Muscle layer of colon (tissue), 2 donors: ENCODE results near the gene ASB15.
"Not testable (repeated sequence)": the region's sequence is repeated elsewhere in the genome, so short reads cannot be mapped to it uniquely, and the experiment has no call there.

Source experiments
- H3K27ac ChIP-seq: one replicate; pipeline ENCODE4 v1.7.0; 2013; ENCODE audit warnings: low read depth, mild to moderate bottlenecking, low read length, moderate library complexity
- H3K27me3 ChIP-seq, 2 donors: one replicate each; pipeline ENCODE4 v1.7.0; 2013; ENCODE audit warnings: low read length in 2 of 2, mild to moderate bottlenecking in 2 of 2; ENCODE audit not compliant: insufficient read depth in 2 of 2, control insufficient read depth in 1 of 2
- H3K36me3 ChIP-seq: one replicate; pipeline ENCODE4 v1.7.0; 2013; ENCODE audit warnings: mild to moderate bottlenecking, low read length; ENCODE audit not compliant: insufficient read depth
- H3K4me1 ChIP-seq: one replicate; pipeline ENCODE4 v1.7.0; 2013; ENCODE audit warnings: mild to moderate bottlenecking, low read length; ENCODE audit not compliant: insufficient read depth
- H3K4me3 ChIP-seq, 2 donors: one replicate each; pipeline ENCODE4 v1.7.0; 2013; ENCODE audit warnings: low read length in 2 of 2, low read depth in 1 of 2, mild to moderate bottlenecking in 1 of 2, moderate library complexity in 1 of 2
- H3K9ac ChIP-seq: one replicate; pipeline ENCODE4 v1.7.0; 2013; ENCODE audit warnings: low read length
- H3K9me3 ChIP-seq: one replicate; pipeline ENCODE4 v1.7.0; 2013; ENCODE audit warnings: mild to moderate bottlenecking, low read length
- donor health status: abdominal sarcoma.
- donor health status: Adenocarcinoma of cecum.

ASB15 gene

DNA sequence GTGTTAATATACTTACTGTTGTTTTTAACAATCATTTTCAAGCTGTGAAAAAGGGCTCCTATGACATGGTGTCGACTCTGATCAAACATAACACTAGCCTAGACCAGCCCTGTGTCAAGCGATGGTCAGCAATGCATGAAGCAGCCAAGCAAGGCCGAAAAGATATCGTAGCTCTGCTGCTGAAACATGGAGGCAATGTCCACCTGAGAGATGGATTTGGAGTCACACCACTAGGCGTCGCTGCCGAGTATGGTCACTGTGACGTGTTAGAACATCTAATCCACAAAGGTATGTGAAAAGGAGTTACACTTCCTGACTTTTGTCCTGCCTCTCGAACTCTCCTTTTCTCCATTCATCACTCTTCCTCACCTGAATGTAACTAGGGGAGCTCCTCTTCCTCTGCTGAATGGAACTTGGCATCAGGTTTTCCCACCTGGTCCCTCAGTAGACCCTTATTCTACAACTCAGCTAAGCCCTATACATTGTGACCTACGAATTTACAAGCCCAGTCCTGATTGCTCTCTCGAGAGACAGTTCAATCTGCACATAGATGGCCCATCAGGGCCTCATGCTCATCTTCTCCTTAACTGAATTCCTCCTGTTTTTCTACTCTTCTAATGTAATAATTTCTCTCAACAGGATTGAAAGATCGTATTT, 23.0 kb downstream of the ASB15 start:
- Histone ChIP-seq H3K36me3 (no peaks in the 10 kb centered on the region), H3K9me3 (no peaks in the 10 kb centered on the region), H3K4me1 (no peaks in the 10 kb centered on the region), H3K9ac (no peak overlapping the region), H3K27ac (no peak overlapping the region), H3K4me3 (no peak overlapping the region), H3K27me3 (no peaks in the 10 kb centered on the region)

DNA sequence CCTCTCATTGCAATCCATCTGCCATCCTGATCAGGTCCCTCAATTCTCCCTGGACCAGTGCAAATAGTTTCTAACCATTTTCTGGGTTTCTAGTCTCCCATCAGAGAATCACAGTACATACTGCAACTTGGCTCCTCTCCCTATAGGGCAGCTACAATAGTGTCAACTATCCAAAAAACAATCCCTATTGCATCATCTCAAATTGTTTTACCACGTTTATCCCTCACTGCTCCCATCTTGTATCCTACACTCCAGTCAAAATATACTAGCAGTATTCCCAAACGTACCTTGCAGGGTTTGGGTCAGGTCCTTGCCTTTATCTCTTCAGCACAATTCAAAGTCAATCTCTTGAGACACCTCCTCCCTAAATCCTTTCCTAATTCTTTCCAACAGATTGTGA, 23.6 kb downstream of the ASB15 start:
- Histone ChIP-seq H3K27ac (no peak overlapping the region), H3K4me1 (no peaks in the 10 kb centered on the region), H3K9me3 (no peaks in the 10 kb centered on the region), H3K9ac (no peak overlapping the region), H3K36me3 (no peaks in the 10 kb centered on the region), H3K4me3 (no peak overlapping the region), H3K27me3 (no peaks in the 10 kb centered on the region)

DNA sequence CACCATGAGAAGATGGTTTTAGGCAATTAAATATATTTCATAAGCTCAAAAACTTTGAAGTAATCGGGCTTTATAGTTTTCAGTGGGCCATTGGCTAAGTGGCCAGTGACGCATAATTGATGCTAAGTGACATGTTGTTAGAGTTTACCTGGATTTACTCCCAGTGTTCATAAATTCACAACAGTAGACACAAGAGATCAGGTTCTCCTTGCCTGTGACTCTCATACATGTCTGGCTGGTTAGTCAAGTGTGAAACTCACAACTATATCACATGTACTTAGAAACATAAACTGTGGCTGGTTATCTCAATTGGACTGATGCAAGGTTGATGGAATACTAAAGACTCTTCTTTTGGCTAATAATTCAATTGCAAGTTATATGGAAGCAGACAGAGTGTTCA, 26.2 kb downstream of the ASB15 start:
- no peaks in the 10 kb centered on the region for H3K4me1 ChIP-seq
- no peaks in the 10 kb centered on the region for H3K36me3 ChIP-seq
- H3K9ac ChIP-seq = no peak overlapping the region
- no peaks in the 10 kb centered on the region for H3K27me3 ChIP-seq
- no peak overlapping the region for H3K4me3 ChIP-seq
- H3K27ac ChIP-seq = no peak overlapping the region
- H3K9me3 ChIP-seq = no peaks in the 10 kb centered on the region

DNA sequence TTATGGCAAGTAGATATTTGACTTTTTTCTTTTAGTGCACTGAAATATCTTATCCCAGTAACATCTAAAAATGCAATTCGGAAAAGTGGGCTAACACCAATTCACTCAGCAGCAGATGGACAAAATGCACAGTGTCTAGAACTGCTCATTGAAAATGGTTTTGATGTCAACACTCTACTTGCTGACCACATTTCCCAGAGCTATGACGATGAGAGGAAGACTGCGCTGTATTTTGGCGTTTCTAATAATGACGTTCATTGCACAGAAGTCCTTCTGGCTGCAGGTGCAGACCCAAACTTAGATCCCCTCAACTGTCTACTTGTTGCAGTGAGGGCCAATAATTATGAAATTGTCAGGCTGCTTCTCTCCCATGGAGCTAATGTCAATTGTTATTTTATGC, 27.2 kb downstream of the ASB15 start:
- no peak overlapping the region for H3K4me3 ChIP-seq
- H3K9ac ChIP-seq = no peak overlapping the region
- H3K27me3 ChIP-seq = no peaks in the 10 kb centered on the region
- no peaks in the 10 kb centered on the region for H3K36me3 ChIP-seq
- H3K9me3 ChIP-seq = no peaks in the 10 kb centered on the region
- no peak overlapping the region for H3K27ac ChIP-seq
- no peaks in the 10 kb centered on the region for H3K4me1 ChIP-seq

- Histone ChIP-seq H3K4me3 (no peak overlapping the region), H3K27ac (no peak overlapping the region), H3K9ac (no peak overlapping the region), H3K36me3 (no peaks in the 10 kb centered on the region), H3K9me3 (no peaks in the 10 kb centered on the region), H3K27me3 (no peaks in the 10 kb centered on the region), H3K4me1 (no peaks in the 10 kb centered on the region)
Observed at GRCh38 chr7:123629281-123629680, 27.7 kb downstream of the ASB15 start.

DNA sequence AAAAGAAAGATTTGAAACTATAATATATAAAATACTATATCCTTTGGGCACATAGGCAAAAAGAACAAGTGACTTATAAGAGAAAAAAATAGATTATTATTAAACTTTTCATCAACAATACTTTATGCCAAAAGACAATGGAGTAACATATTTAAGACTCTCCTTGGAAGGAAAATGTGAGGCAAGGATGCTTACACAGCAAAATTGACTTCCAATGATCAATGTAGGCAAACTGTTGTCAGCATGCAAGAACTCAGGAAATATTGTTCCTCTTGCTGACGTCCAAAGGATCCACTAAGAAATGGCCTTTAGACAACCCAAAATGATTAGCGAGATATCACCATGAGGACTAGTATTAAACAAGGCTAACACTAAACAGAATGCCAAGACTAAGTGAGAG, 31.2 kb downstream of the ASB15 start:
- Histone ChIP-seq H3K9ac (no peak overlapping the region), H3K27ac (no peak overlapping the region), H3K9me3 (no peaks in the 10 kb centered on the region), H3K4me3 (no peak overlapping the region), H3K27me3 (no peaks in the 10 kb centered on the region), H3K36me3 (no peaks in the 10 kb centered on the region), H3K4me1 (no peaks in the 10 kb centered on the region)

DNA sequence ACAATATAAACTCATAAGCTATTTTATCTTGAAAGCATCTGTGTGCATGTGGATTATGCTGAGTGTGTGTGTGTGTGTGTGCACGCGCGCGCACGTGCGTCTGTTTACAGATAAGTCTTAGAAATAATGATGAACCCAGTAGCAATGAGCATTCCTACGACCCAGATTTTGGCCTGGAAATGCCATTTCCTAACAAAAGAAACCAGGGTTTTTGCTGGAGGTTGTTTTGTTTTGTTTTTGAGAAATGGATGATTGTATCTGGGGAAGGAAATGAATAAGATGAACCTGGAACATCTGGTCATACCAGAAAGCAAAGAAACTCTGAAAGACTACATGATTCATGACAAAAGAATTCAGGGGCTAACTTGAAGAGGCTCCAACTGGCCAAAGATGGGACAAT, 31.9 kb downstream of the ASB15 start:
- no peaks in the 10 kb centered on the region for H3K9me3 ChIP-seq
- H3K36me3 ChIP-seq = no peaks in the 10 kb centered on the region
- H3K9ac ChIP-seq = no peak overlapping the region
- H3K4me1 ChIP-seq = no peaks in the 10 kb centered on the region
- no peaks in the 10 kb centered on the region for H3K27me3 ChIP-seq
- H3K4me3 ChIP-seq = no peak overlapping the region
- no peak overlapping the region for H3K27ac ChIP-seq

DNA sequence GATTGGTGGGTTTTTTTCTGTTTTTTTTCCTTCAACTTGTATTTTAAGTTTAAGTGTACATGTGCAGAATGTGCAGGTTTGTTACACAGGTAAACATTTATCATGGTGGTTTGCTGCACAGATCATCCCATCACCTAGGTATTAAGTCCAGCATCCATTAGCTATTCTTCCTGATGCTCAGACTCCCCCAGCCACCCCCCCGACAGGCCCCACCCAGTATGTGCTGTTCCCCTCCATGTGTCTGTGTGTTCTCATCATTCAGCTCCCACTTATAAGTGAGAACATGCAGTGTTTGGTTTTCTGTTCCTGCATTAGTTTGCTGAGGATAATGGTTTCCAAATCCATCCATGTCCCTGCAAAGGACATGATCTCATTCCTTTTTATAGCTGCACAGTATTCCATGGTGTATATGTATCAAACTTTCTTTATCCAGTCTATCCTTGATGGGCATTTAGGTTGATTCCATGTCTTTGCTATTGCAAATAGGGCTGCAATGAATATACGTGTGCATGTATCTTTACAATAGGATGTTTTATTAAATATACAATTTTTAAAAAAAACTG, 32.5 kb downstream of the ASB15 start:
- not testable (repeated sequence) for H3K36me3 ChIP-seq, H3K9ac ChIP-seq, H3K27ac ChIP-seq, H3K4me1 ChIP-seq, H3K9me3 ChIP-seq, H3K4me3 ChIP-seq, H3K27me3 ChIP-seq

DNA sequence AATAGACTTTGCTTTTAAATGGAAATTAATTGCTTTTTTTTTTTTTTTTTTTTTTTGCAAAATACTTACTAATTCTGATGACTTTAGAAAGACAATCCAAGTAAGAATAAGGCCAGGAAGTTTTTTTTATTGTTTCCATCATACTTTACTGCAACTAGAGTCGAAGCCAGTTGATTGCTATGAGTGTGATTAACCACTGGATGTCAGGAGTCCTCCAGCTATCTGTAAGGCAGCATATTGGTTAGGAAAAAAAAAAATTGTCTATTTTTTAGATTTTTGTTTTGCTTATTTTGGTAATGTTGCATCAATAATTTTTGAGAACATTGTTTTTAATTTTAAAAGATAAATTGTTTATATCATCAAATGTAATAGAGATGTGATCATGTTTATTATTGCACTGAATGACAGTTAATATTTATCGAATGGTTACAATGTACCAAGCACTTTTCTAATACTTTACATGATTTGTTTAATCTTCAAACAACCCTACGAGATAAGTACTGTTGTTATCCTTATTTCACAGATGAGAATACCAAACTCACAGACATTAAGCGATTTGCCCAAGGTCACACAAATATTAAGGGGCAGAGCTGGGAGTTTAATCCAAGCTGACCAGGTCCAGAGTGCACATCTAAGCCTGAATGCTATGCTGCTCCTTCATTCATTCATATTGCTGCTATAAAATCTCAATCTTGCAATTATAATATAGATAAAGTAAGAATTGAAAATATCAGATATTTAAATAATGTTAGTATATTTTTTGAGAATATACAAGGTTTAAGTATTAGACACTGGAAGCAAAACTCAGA, 34.1 kb downstream of the ASB15 start:
- Histone ChIP-seq H3K9ac (no peak overlapping the region), H3K4me3 (no peak overlapping the region), H3K27ac (no peak overlapping the region), H3K36me3 (no peaks in the 10 kb centered on the region), H3K9me3 (no peaks in the 10 kb centered on the region), H3K4me1 (no peaks in the 10 kb centered on the region), H3K27me3 (no peaks in the 10 kb centered on the region)

GRCh38 chr7:123637203-123637602, 35.6 kb downstream of the ASB15 start:
- no peaks in the 10 kb centered on the region for H3K9me3 ChIP-seq
- no peaks in the 10 kb centered on the region for H3K36me3 ChIP-seq
- H3K9ac ChIP-seq = no peak overlapping the region
- H3K4me3 ChIP-seq = no peak overlapping the region
- H3K27ac ChIP-seq = no peak overlapping the region
- H3K4me1 ChIP-seq = no peaks in the 10 kb centered on the region
- H3K27me3 ChIP-seq = no peaks in the 10 kb centered on the region

- H3K27ac ChIP-seq = no peak overlapping the region
- peaks cover under 1% of the 10 kb centered on the region for H3K4me1 ChIP-seq
- H3K36me3 ChIP-seq = no peaks in the 10 kb centered on the region
- H3K9ac ChIP-seq = no peak overlapping the region
- no peak overlapping the region for H3K4me3 ChIP-seq
- no peaks in the 10 kb centered on the region for H3K27me3 ChIP-seq
- H3K9me3 ChIP-seq = no peaks in the 10 kb centered on the region
Observed at GRCh38 chr7:123637878-123638277, 36.3 kb downstream of the ASB15 start.

DNA sequence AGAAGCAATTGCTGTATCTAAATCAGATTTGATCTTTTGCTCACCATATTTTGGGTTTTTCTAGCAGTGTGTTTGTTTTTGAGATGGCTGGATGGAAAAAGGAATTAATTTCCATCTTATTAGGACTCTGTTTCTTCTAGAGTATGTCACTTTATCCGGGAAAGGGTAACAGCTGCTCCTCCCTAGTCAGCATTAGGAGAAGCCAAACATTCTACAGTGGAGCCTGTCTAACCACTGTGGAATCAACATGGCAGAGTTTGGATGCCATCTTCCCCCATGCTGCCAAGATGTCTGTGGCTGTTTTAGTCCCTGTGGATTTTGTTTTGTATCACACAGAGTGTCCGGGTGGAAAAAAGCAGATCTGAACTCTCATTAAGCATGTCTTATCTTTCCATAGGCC, 38.0 kb downstream of the ASB15 start:
- Histone ChIP-seq H3K27me3 (no peaks in the 10 kb centered on the region), H3K4me1 (peaks cover 12% of the 10 kb centered on the region), H3K4me3 (no peak overlapping the region), H3K9ac (no peak overlapping the region), H3K36me3 (no peaks in the 10 kb centered on the region), H3K9me3 (no peaks in the 10 kb centered on the region), H3K27ac (no peak overlapping the region)
